ENCODE results near the gene ACVR1. TPM values are rescaled to one million over a fixed set of nuclear protein-coding genes. Genes with fewer than 3 reads are reported as not detected.
A peak's percentile ranks its signal among the peaks of the same experiment; 100 is the strongest.

ACVR1 gene
- total and polyA plus RNA-seq, 9 of the 15 experiments (the other 6 are each of a cell fraction or from before 2014, with no cell fraction given): 3.8 to 14.3 (median 6.9) TPM

- TF ChIP-seq GABPB2 (CRISPR knock-in tag; conservative IDR thresholded peaks at IDR 0.05) (no peak), EP300 (IDR thresholded peaks at IDR 0.05; ENCODE audit: low read length) (peak; percentile 7; the same call in 1 of the 2 replicates), MEIS2 (IDR thresholded peaks at IDR 0.05; ENCODE audit: partially characterized antibody) (no peak), STAT5A (IDR thresholded peaks at IDR 0.05; ENCODE audit: borderline replicate concordance, low read length) (no peak), MECOM (CRISPR knock-in tag; IDR thresholded peaks at IDR 0.05) (no peak), CBFA2T2 (conservative IDR thresholded peaks at IDR 0.05) (peak; percentile 1; the same call in 1 of the 2 replicates), U2AF2 (optimal IDR thresholded peaks at IDR 0.05; ENCODE audit: low read depth, low read length) (no peak), HCFC1 (IDR thresholded peaks at IDR 0.05; ENCODE audit: low read depth, low read length) (no peak), TRIM28 (IDR thresholded peaks at IDR 0.05) (no peak), HDAC6 (IDR thresholded peaks at IDR 0.05; ENCODE audit: low read depth, low read length) (no peak), SNIP1 (IDR thresholded peaks at IDR 0.05; ENCODE audit: low read depth) (no peak), ESRRB (CRISPR knock-in tag; IDR thresholded peaks at IDR 0.05; ENCODE audit: borderline replicate concordance) (no peak), ZNF444 (CRISPR knock-in tag; IDR thresholded peaks at IDR 0.05) (no peak), SMARCC2 (IDR thresholded peaks at IDR 0.05; ENCODE audit: low read depth) (peak; percentile 26; the same call in 1 of the 2 replicates), CREBBP (IDR thresholded peaks at IDR 0.05; ENCODE audit: low read depth, low read length) (no peak), EGR1 (conservative IDR thresholded peaks at IDR 0.05) (0 out of 2 replicates have a peak, but pooled peaks have one; percentile 50), ZBTB34 (CRISPR knock-in tag; IDR thresholded peaks at IDR 0.05) (no peak), NFIX (CRISPR knock-in tag; IDR thresholded peaks at IDR 0.05; ENCODE audit: low read depth) (no peak), RBM15 (IDR thresholded peaks at IDR 0.05; ENCODE audit: insufficient read depth, low read length) (no peak), CREM (IDR thresholded peaks at IDR 0.05; ENCODE audit: low read depth) (no peak), ETS1 (conservative IDR thresholded peaks at IDR 0.05; ENCODE audit: control insufficient read depth, low read depth, low read length) (no peak), CREB1 (IDR thresholded peaks at IDR 0.05) (no peak), CREB1 (CRISPR knock-in tag; IDR thresholded peaks at IDR 0.05) (no peak), TAF15 (IDR thresholded peaks at IDR 0.05; ENCODE audit: low read depth, low read length) (no peak), ARID1B (IDR thresholded peaks at IDR 0.05) (peak; percentile 77), NKRF (IDR thresholded peaks at IDR 0.05; ENCODE audit: borderline replicate concordance) (no peak), ZBTB7A (IDR thresholded peaks at IDR 0.05; ENCODE audit: borderline replicate concordance, control insufficient read depth, low read depth, low read length) (no peak), TRIM24 (IDR thresholded peaks at IDR 0.05) (no peak)
Measured at GRCh38 chr2:157792335-157793052, 83.6 kb downstream of the ACVR1 start (continued).

All from K562 (cell line).